Smooth muscle cell (in vitro differentiated cells): Measurements from ENCODE around the gene AP1M1. TPM values are rescaled to one million over a fixed set of nuclear protein-coding genes. Genes with fewer than 3 reads are reported as not detected.
"Not testable (repeated sequence)": the region's sequence is repeated elsewhere in the genome, so short reads cannot be mapped to it uniquely, and the experiment has no call there.

Experiments used
- DNase-seq: peaks from one replicate; lab custom pipeline; 2025; ENCODE audit not compliant: unreplicated experiment; lab: John Stamatoyannopoulos, UW
- H2AFZ ChIP-seq: fragments of 200-600 bp; sonication (generic); 2 replicates; pipeline ENCODE4 v1.6.0; 2016; ENCODE audit warnings: antibody characterized with exemption, low read depth, mild to moderate bottlenecking
- H3F3A ChIP-seq: fragments of 200-600 bp; sonication (generic); 2 replicates; pipeline ENCODE4 v1.6.0; 2017; ENCODE audit warnings: antibody characterized with exemption, low read depth
- H3K27ac ChIP-seq: fragments of 200-600 bp; sonication (generic); 2 replicates; pipeline ENCODE4 v1.5.1; 2016; ENCODE audit warnings: low read depth, mild to moderate bottlenecking
- H3K27me3 ChIP-seq: fragments of 200-600 bp; sonication (generic); 2 replicates; pipeline ENCODE4 v1.6.1; 2016; ENCODE audit warnings: low read depth, mild to moderate bottlenecking
- H3K36me3 ChIP-seq: fragments of 200-600 bp; sonication (generic); 2 replicates; pipeline ENCODE4 v1.5.1; 2016; ENCODE audit warnings: low read depth
- H3K4me1 ChIP-seq: fragments of 200-600 bp; sonication (generic); 2 replicates; pipeline ENCODE4 v1.5.1; 2016; ENCODE audit warnings: low read depth
- H3K4me2 ChIP-seq: fragments of 200-600 bp; sonication (generic); 2 replicates; pipeline ENCODE4 v1.6.0; 2016; ENCODE audit warnings: mild to moderate bottlenecking
- H3K4me3 ChIP-seq: fragments of 200-600 bp; sonication (generic); 2 replicates; pipeline ENCODE4 v1.5.1; 2016; ENCODE audit warnings: mild to moderate bottlenecking
- H3K79me2 ChIP-seq: fragments of 200-600 bp; sonication (generic); 2 replicates; pipeline ENCODE4 v1.6.0; 2016; ENCODE audit warnings: low read depth, mild to moderate bottlenecking
- H3K9ac ChIP-seq: fragments of 200-600 bp; sonication (generic); 2 replicates; pipeline ENCODE4 v1.6.0; 2016; ENCODE audit warnings: low read depth
- H3K9me3 ChIP-seq: fragments of 200-600 bp; sonication (generic); replicated peaks from 2 replicates; pipeline ENCODE4 v1.5.1; 2016; ENCODE audit warnings: low read depth
- H4K20me1 ChIP-seq: fragments of 200-600 bp; sonication (generic); 2 replicates; pipeline ENCODE4 v1.6.0; 2016; ENCODE audit warnings: low read depth
- WGBS: methylation state at CpG from one replicate; pipeline ENCODE4 v1.1.7; 2016; ENCODE audit warnings: low lambda C conversion rate; 5-methylcytosine and 5-hydroxymethylcytosine counted together
- polyA plus RNA-seq: library from polyadenylated mRNA; unstranded; fragments of >200 nt; fragmentation: Nextera tagmentation; extraction: Ambion mirVana; gene quantifications from 2 replicates; pipeline ENCODE4 v1.2.1, GENCODE V29; 2016
- total RNA-seq: library from RNA; depleted of rRNA; stranded (reverse); fragments of >200 nt; gene quantifications from 2 replicates; pipeline ENCODE4 v1.2.3, GENCODE V29; 2014
- TF ChIP-seq, protein P1 (sequence below): fragments of 200-600 bp; sonication (generic); IDR thresholded peaks from 2 replicates; pipeline ENCODE4 v1.5.1; 2017; ENCODE audit warnings: borderline replicate concordance, mild to moderate bottlenecking, antibody characterized with exemption; ENCODE audit not compliant: insufficient read depth, poor library complexity, severe bottlenecking

Gene AP1M1
- total and polyA plus RNA-seq, 2 experiments from 2014 or later = 70.6 to 119 TPM

DNA sequence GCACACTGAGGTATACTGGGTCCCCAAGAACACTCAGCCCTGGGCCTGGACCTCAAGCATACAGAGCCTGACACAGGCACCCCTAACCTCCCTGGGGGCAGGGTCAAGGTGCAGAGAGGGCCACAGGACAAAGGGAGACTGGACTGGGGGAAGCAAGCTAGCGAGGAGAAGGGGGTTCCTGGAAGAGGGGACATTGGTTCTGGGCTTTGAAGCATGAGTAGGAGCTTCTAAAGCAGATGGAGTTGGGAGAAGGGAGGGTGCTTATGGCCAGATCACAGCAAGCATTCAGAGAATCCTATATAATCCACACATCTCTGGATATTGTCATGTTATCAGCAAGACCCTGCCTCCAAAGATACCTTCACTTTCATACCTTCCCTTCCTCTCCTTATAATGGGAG is 27.6 kb upstream of the AP1M1 start:
- Histone ChIP-seq H3K9ac (no peak overlapping the region), H3F3A (no peaks in the 10 kb centered on the region), H2AFZ (no peak overlapping the region), H3K4me3 (no peak overlapping the region), H3K4me1 (no peaks in the 10 kb centered on the region), H3K27ac (no peak overlapping the region), H4K20me1 (no peaks in the 10 kb centered on the region), H3K79me2 (no peaks in the 10 kb centered on the region), H3K36me3 (no peaks in the 10 kb centered on the region), H3K9me3 (no peaks in the 10 kb centered on the region), H3K4me2 (no peak overlapping the region), H3K27me3 (no peaks in the 10 kb centered on the region)
- no peak for DNase-seq
- TF ChIP-seq, protein P1, sequence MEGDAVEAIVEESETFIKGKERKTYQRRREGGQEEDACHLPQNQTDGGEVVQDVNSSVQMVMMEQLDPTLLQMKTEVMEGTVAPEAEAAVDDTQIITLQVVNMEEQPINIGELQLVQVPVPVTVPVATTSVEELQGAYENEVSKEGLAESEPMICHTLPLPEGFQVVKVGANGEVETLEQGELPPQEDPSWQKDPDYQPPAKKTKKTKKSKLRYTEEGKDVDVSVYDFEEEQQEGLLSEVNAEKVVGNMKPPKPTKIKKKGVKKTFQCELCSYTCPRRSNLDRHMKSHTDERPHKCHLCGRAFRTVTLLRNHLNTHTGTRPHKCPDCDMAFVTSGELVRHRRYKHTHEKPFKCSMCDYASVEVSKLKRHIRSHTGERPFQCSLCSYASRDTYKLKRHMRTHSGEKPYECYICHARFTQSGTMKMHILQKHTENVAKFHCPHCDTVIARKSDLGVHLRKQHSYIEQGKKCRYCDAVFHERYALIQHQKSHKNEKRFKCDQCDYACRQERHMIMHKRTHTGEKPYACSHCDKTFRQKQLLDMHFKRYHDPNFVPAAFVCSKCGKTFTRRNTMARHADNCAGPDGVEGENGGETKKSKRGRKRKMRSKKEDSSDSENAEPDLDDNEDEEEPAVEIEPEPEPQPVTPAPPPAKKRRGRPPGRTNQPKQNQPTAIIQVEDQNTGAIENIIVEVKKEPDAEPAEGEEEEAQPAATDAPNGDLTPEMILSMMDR = no peak
- 68% methylated on average over 1 of the region's 1 CpG for WGBS

DNA sequence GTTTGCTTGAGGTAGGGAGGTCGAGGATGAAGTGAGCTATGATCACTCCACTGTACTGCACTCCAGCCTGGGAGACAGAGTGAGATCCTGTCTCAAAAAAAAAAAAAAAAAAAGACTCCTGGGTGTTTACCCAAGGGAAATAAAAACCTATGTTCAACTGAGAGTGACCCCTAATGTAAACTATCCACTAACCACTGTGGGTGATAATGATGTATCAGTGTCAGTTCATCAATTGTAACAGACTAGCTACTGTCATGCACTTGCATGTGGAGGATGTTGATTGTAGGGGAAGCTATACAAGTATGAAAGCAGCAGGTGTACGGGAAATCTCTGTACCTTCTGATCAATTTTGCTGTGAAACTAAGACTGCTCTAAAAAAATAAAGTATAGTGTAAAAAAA is 21.8 kb upstream of the AP1M1 start:
- Histone ChIP-seq H3K36me3 (no peaks in the 10 kb centered on the region), H4K20me1 (no peaks in the 10 kb centered on the region), H3K79me2 (no peaks in the 10 kb centered on the region), H2AFZ (no peak overlapping the region), H3K27ac (no peak overlapping the region), H3K4me2 (no peak overlapping the region), H3K9ac (no peak overlapping the region), H3K9me3 (no peaks in the 10 kb centered on the region), H3K4me3 (no peak overlapping the region), H3K4me1 (no peaks in the 10 kb centered on the region), H3K27me3 (no peaks in the 10 kb centered on the region), H3F3A (no peaks in the 10 kb centered on the region)
- 66% methylated on average over 2 of the region's 2 CpGs for WGBS
- TF ChIP-seq, protein P1 = no peak
- no peak for DNase-seq

DNA sequence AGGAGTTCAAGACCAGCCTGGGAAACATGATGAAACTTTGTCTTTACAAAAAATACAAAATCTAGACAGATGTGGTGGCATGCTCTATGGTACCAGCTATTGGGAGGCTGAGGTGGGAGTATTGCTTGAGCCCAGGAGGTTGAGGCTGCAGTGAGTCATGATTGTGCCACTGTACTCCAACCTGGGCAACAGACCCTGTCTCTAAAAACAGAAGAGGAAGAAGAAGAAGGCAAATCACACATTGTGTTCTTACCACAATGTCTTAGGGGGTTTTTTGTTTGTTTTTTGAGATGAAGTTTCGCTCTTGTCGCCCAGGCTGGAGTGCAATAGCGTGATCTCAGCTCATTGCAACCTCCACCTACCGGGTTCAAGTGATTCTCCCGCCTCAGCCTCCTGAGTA is 18.8 kb upstream of the AP1M1 start:
- not testable (repeated sequence) for H4K20me1 ChIP-seq, H2AFZ ChIP-seq, H3K4me2 ChIP-seq, H3K9ac ChIP-seq, DNase-seq, H3K27me3 ChIP-seq, H3K79me2 ChIP-seq, H3K9me3 ChIP-seq, H3K27ac ChIP-seq, H3K4me1 ChIP-seq, H3K36me3 ChIP-seq, H3K4me3 ChIP-seq, H3F3A ChIP-seq
- 95% methylated on average over 5 of the region's 5 CpGs for WGBS

DNA sequence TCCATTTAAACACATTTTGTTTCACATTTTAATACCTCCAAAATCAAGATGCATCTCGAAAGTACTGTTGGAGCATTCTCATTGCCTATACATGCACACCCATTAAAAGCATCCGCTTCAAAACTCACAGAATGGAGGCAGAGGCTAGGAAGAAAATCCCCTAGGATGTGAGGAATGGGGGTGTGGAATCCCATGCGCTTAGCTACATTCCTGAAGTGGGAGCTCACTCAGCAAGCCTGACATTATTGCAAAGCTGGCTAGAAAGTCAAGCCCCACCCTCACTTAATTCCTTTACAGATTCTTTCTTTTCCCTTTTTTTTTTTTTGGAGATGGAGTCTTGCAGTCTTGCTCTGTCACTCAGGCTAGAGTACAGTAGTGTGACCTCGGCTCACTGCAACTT is 17.1 kb upstream of the AP1M1 start:
- WGBS = 25% methylated on average over 4 of the region's 4 CpGs
- Histone ChIP-seq H2AFZ (no peak overlapping the region), H3K4me2 (peak overlapping the region; percentile 54), H3K9ac (no peak overlapping the region), H3K27me3 (no peaks in the 10 kb centered on the region), H3K27ac (peak overlapping the region; percentile 19), H3K36me3 (no peaks in the 10 kb centered on the region), H3K9me3 (no peaks in the 10 kb centered on the region), H3K4me3 (no peak overlapping the region), H4K20me1 (no peaks in the 10 kb centered on the region), H3F3A (peaks cover 6% of the 10 kb centered on the region), H3K4me1 (no peaks in the 10 kb centered on the region), H3K79me2 (peaks cover under 1% of the 10 kb centered on the region)
- TF ChIP-seq, protein P1 = no peak
- DNase-seq = no peak
